Stimulated activated naive B cell treated with anti-CD40 and anti-IgM and Interleukin-4, amounts not matched to agents 10 μg/mL and 1 μg/mL and 100 μg/mL, for 72 hours (primary cell): ENCODE data around the gene AOPEP.

Source experiments
- ATAC-seq, 2 donors: fragments of 150-1000 bp; cut with Tn5 transposase; replicated peaks; 2 replicates each; pipeline ENCODE4 v1.10.0; 2021; ENCODE audit warnings: moderate library complexity in 1 of 2
- DNase-seq: peaks from one replicate; pipeline ENCODE4 v3.0.0; 2021
- H3K27ac Mint-ChIP-seq: one replicate; pipeline ENCODE4 v1.8.0; 2022; ENCODE audit warnings: mild to moderate bottlenecking, mixed read lengths
- H3K27me3 Mint-ChIP-seq, 2 donors: one replicate each; pipeline ENCODE4 v1.8.0; 2022; ENCODE audit warnings: mixed read lengths in 2 of 2
- H3K36me3 Mint-ChIP-seq, 2 donors: one replicate each; pipeline ENCODE4 v1.8.0; 2022; ENCODE audit warnings: mixed read lengths in 2 of 2, mild to moderate bottlenecking in 1 of 2
- H3K4me1 Mint-ChIP-seq, 2 donors: one replicate each; pipeline ENCODE4 v1.8.0; 2022; ENCODE audit warnings: mixed read lengths in 2 of 2, mild to moderate bottlenecking in 1 of 2
- H3K4me3 Mint-ChIP-seq, 2 donors: one replicate each; pipeline ENCODE4 v1.8.0; 2022; ENCODE audit warnings: mild to moderate bottlenecking in 2 of 2, mixed read lengths in 2 of 2, moderate library complexity in 1 of 2
- H3K9me3 Mint-ChIP-seq, 2 donors: one replicate each; pipeline ENCODE4 v1.8.0; 2022; ENCODE audit warnings: mixed read lengths in 2 of 2, mild to moderate bottlenecking in 1 of 2

AOPEP gene

GRCh38 chr9:94800424-94801117 is 74.1 kb downstream of the AOPEP start:
- Mint-ChIP-seq H3K4me3 (no peak overlapping the region), H3K27me3 (no peaks in the 10 kb centered on the region), H3K4me1 (peaks cover 8 to 19% of the 10 kb centered on the region in 2 donors), H3K36me3 (peaks cover 22 to 45% of the 10 kb centered on the region in 2 donors), H3K27ac (no peak overlapping the region), H3K9me3 (no peaks in the 10 kb centered on the region)
- DNase-seq (no peak), ATAC-seq (no peak)

- Mint-ChIP-seq H3K27me3 (no peaks in the 10 kb centered on the region), H3K36me3 (peaks cover 25 to 49% of the 10 kb centered on the region in 2 donors)
These were observed 74.7 kb downstream of the AOPEP start for GRCh38 chr9:94801234-94801633.

DNA sequence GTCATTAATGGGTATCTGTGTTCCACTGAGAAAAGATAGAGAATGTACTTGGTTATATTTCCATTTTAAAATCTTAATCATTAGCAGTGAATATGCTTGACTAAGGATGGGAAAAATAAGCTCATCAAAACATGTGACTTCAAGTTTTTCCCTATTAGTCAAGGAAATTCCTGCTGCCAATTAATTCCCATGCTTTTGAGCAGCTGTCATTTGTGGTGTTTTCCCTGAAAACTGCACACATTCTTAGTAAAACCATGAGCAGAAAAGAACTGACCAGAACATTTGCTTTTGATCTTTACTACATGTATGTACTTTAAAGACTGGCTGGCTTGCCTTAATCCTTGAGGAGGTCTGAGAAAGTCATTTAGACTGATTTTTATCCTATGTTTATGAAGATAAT is 75.2 kb downstream of the AOPEP start:
- DNase-seq (no peak), ATAC-seq (no peak)
- Mint-ChIP-seq H3K27ac (no peak overlapping the region), H3K27me3 (no peaks in the 10 kb centered on the region), H3K36me3 (peaks cover 25 to 48% of the 10 kb centered on the region in 2 donors), H3K9me3 (no peaks in the 10 kb centered on the region), H3K4me3 (no peak overlapping the region), H3K4me1 (peaks cover 17 to 29% of the 10 kb centered on the region in 2 donors)

More at GRCh38 chr9:94801234-94801633, 74.7 kb downstream of the AOPEP start:
- DNase-seq: no peak
- Mint-ChIP-seq H3K4me3 (no peak overlapping the region), H3K9me3 (no peaks in the 10 kb centered on the region), H3K4me1 (peaks cover 12 to 25% of the 10 kb centered on the region in 2 donors), H3K27ac (no peak overlapping the region)
- ATAC-seq: no peak

GRCh38 chr9:94802251-94802650 is 75.8 kb downstream of the AOPEP start:
- DNase-seq (no peak), ATAC-seq (peak; percentile 15 to 21)
- H3K27me3 Mint-ChIP-seq: no peaks in the 10 kb centered on the region
- no peaks in the 10 kb centered on the region for H3K9me3 Mint-ChIP-seq
- no peak overlapping the region for H3K27ac Mint-ChIP-seq
- peaks cover 18 to 33% of the 10 kb centered on the region in 2 donors for H3K4me1 Mint-ChIP-seq
- H3K4me3 Mint-ChIP-seq: no peak overlapping the region
- peaks cover 26 to 51% of the 10 kb centered on the region in 2 donors for H3K36me3 Mint-ChIP-seq

- no peak overlapping the region for H3K4me3 Mint-ChIP-seq
- H3K27ac Mint-ChIP-seq: no peak overlapping the region
These were observed 76.3 kb downstream of the AOPEP start for GRCh38 chr9:94802793-94803192.

GRCh38 chr9:94804316-94804715 is 77.8 kb downstream of the AOPEP start:
- ATAC-seq: no peak
- H3K4me1 Mint-ChIP-seq: peaks cover 23 to 41% of the 10 kb centered on the region in 2 donors
- H3K9me3 Mint-ChIP-seq: no peaks in the 10 kb centered on the region
- H3K4me3 Mint-ChIP-seq: no peak overlapping the region
- no peaks in the 10 kb centered on the region for H3K27me3 Mint-ChIP-seq
- no peak for DNase-seq
- H3K36me3 Mint-ChIP-seq: peaks cover 38 to 61% of the 10 kb centered on the region in 2 donors
- no peak overlapping the region for H3K27ac Mint-ChIP-seq

More at GRCh38 chr9:94802793-94803192, 76.3 kb downstream of the AOPEP start:
- Mint-ChIP-seq H3K36me3 (peaks cover 32 to 56% of the 10 kb centered on the region in 2 donors), H3K9me3 (no peaks in the 10 kb centered on the region), H3K27me3 (no peaks in the 10 kb centered on the region), H3K4me1 (peaks cover 23 to 39% of the 10 kb centered on the region in 2 donors)
- DNase-seq (no peak), ATAC-seq (peak; percentile 86 to 88)

DNA sequence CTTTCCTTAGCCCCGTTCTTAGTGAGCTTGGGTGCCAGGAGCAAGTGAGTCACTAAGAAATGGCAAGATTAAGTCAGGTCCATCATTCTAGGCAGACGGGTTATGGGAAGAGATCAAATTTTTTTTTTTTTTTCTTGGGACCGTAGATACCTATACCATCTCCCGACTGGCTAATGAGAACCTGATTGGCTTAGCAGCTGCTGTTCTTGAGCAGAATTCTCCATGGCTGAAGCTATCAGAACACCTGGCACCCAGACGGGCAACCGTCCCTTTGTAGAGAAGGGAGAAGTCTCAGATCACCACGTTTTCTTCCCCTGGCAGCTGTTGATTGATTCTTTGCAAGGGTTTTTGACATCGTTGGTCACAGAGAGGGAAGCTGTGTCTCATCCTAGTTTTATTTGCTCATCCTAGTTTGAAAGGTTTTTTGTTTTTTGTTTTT is 78.6 kb downstream of the AOPEP start:
- Mint-ChIP-seq H3K36me3 (peaks cover 38 to 65% of the 10 kb centered on the region in 2 donors), H3K9me3 (no peaks in the 10 kb centered on the region), H3K4me1 (peaks cover 23 to 41% of the 10 kb centered on the region in 2 donors), H3K27ac (no peak overlapping the region), H3K4me3 (no peak overlapping the region), H3K27me3 (no peaks in the 10 kb centered on the region)
- ATAC-seq: no peak
- DNase-seq: no peak

DNA sequence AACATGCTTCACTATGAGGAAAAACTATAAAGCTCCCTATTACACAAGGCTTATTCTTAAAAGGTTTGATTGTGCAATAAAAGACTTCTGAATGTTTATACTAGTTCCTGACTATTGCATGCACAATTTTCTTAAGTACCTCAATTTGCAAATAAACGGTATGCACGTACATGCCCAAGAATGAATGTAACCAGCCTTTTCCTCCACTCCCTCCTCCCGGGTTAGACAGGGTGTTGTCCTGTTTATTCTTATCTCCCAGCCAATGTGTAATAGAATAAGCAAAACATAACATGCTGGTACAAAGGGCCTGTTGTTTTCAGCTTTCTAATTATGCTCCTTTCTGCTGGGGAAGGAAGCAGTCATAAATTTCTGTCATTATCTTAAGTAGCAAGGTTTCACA is 79.1 kb downstream of the AOPEP start:
- H3K9me3 Mint-ChIP-seq: no peaks in the 10 kb centered on the region
- H3K4me3 Mint-ChIP-seq: no peak overlapping the region
- no peaks in the 10 kb centered on the region for H3K27me3 Mint-ChIP-seq
- H3K36me3 Mint-ChIP-seq: peaks cover 38 to 63% of the 10 kb centered on the region in 2 donors
- peaks cover 23 to 41% of the 10 kb centered on the region in 2 donors for H3K4me1 Mint-ChIP-seq
- ATAC-seq (no peak), DNase-seq (no peak)
- H3K27ac Mint-ChIP-seq: no peak overlapping the region

DNA sequence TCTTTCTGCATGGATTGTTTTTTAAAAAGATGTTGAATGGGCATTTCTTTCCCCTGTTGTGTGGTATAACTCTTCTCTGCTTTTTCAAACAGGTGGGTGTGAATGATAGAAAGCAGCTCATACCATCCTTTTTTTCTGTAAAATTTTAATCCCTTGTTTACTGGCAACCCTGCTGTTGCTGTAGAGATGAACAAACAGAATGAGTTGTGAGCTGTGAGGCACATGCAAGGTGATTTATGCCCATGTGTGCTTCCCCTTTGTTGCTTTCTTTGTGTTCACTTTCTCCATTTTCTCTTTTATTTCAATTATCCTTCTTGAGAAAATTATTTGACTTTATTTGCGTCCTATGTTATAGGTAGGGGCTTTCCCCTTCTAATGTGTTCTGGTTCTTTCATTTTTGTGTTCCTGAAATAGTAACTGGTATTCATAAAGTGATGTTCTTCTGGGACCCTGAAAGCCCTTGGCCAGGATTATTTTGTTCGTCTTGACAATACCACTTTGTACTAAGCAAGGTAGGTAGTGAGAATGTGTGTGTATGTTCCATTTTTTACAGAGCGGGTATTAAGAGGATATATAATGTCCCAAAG is 79.9 kb downstream of the AOPEP start:
- peaks cover 33 to 59% of the 10 kb centered on the region in 2 donors for H3K36me3 Mint-ChIP-seq
- peak overlapping the region in 1 of 2 donors; percentile 4 for H3K4me3 Mint-ChIP-seq
- H3K4me1 Mint-ChIP-seq: peaks cover 25 to 41% of the 10 kb centered on the region in 2 donors
- no peaks in the 10 kb centered on the region for H3K9me3 Mint-ChIP-seq
- DNase-seq (no peak), ATAC-seq (peak; percentile 23 to 38)
- H3K27ac Mint-ChIP-seq: peak overlapping the region; percentile 70
- no peaks in the 10 kb centered on the region for H3K27me3 Mint-ChIP-seq

GRCh38 chr9:94807556-94807955 is 81.1 kb downstream of the AOPEP start:
- no peak overlapping the region for H3K27ac Mint-ChIP-seq
- no peak for DNase-seq
- no peaks in the 10 kb centered on the region for H3K9me3 Mint-ChIP-seq
- H3K4me1 Mint-ChIP-seq: peaks cover 28 to 38% of the 10 kb centered on the region in 2 donors
- H3K4me3 Mint-ChIP-seq: no peak overlapping the region
- peaks cover 37 to 65% of the 10 kb centered on the region in 2 donors for H3K36me3 Mint-ChIP-seq
- ATAC-seq: no peak
- H3K27me3 Mint-ChIP-seq: no peaks in the 10 kb centered on the region

- H3K27ac Mint-ChIP-seq: no peak overlapping the region
- no peak for ATAC-seq
- H3K36me3 Mint-ChIP-seq: peaks cover 42 to 70% of the 10 kb centered on the region in 2 donors
- no peaks in the 10 kb centered on the region for H3K27me3 Mint-ChIP-seq
- DNase-seq: no peak
- H3K4me1 Mint-ChIP-seq: peaks cover 32 to 38% of the 10 kb centered on the region in 2 donors
- H3K4me3 Mint-ChIP-seq: no peak overlapping the region
- no peaks in the 10 kb centered on the region for H3K9me3 Mint-ChIP-seq
These were observed 82.6 kb downstream of the AOPEP start for GRCh38 chr9:94808926-94809700.

DNA sequence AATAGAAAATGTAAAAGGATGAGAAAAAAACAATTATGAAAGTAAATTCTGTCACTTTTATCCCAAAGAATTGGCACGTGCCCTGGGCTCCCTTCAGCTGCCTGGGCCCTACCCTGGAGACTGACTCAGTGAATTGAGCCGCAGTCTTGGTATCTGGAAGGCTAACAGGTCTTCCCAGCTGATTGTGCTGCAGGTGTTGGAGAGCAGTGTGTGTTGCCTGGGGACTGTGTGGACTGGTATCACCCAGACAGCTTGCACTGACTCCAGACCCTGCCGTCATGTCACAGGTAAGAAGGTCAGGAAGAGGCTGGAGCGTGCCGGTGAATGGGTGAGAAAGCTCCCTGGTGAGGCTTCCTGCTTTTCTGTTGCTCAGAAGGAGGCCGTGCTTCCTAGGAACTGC is 83.3 kb downstream of the AOPEP start:
- H3K4me1 Mint-ChIP-seq: peaks cover 30 to 38% of the 10 kb centered on the region in 2 donors

GRCh38 chr9:94811074-94811473 is 84.6 kb downstream of the AOPEP start:
- Mint-ChIP-seq H3K4me3 (no peak overlapping the region), H3K27ac (no peak overlapping the region)

More for the DNA sequence above, 83.3 kb downstream of the AOPEP start:
- peaks cover 40 to 69% of the 10 kb centered on the region in 2 donors for H3K36me3 Mint-ChIP-seq
- H3K4me3 Mint-ChIP-seq: no peak overlapping the region
- ATAC-seq: no peak
- no peaks in the 10 kb centered on the region for H3K9me3 Mint-ChIP-seq
- H3K27me3 Mint-ChIP-seq: no peaks in the 10 kb centered on the region
- H3K27ac Mint-ChIP-seq: no peak overlapping the region
- DNase-seq: no peak

GRCh38 chr9:94812343-94812742 is 85.8 kb downstream of the AOPEP start:
- no peaks in the 10 kb centered on the region for H3K27me3 Mint-ChIP-seq
- peak; percentile 63 to 84 for ATAC-seq
- peaks cover 13 to 23% of the 10 kb centered on the region in 2 donors for H3K4me1 Mint-ChIP-seq
- H3K9me3 Mint-ChIP-seq: no peaks in the 10 kb centered on the region
- H3K36me3 Mint-ChIP-seq: peaks cover 28 to 56% of the 10 kb centered on the region in 2 donors
- H3K27ac Mint-ChIP-seq: peak overlapping the region; percentile 22
- DNase-seq: no peak
- no peak overlapping the region for H3K4me3 Mint-ChIP-seq

More at GRCh38 chr9:94811074-94811473, 84.6 kb downstream of the AOPEP start:
- Mint-ChIP-seq H3K4me1 (peaks cover 22 to 34% of the 10 kb centered on the region in 2 donors), H3K9me3 (no peaks in the 10 kb centered on the region), H3K36me3 (peaks cover 38 to 61% of the 10 kb centered on the region in 2 donors), H3K27me3 (no peaks in the 10 kb centered on the region)
- DNase-seq (no peak), ATAC-seq (no peak)
